HL-60 (cell line): ENCODE measurements around the gene NRL.

Source experiments
- GABPA ChIP-seq: IDR thresholded peaks from 2 replicates; pipeline ENCODE4 v1.6.1; 2012; ENCODE audit warnings: low read depth
- TF ChIP-seq, protein P1 (sequence below): IDR thresholded peaks from one replicate; pipeline ENCODE4 v1.5.1; 2011; ENCODE audit warnings: low read length, control low read depth, inconsistent platforms; ENCODE audit not compliant: insufficient read depth

DNA sequence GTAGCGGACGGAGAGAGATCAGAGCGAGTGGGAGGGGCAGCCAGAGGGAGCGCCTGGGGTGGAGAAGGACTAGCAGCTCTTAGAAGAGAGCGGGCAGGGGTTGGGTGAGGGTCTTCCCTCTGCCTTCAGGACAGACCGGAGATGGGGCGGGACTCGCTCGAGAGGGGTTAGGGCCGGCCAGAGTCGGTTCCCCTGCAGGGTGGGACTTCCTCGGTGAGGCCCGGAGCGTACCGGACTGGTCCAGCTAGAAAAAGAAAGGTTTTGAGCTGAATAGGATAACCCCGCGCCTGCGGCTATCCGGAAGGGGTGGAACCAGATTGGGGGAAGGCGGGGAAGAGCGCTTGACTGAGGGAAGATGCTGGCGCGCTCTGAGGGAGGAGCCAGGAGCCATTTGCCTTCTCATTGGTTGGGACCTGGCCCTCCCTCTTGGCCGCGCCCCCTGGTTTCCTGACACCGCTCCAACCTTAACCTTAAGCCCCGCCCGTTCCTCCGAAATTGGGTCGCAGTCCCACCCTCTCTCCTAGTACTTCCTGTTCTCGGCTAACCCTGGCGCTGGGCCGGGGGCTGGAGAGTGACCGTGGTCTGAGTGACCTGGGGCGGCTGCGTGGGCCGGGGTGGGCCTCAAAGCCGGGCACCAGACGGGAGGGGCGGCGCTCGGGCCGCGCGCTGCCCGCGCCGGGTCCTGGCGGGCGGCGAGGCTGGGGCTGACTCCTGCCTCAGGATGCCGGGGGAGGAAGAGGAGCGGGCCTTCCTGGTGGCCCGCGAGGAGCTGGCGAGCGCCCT is 32.4 kb upstream of the NRL start, which contains the start of gene RNF31:
- TF ChIP-seq, protein P1, sequence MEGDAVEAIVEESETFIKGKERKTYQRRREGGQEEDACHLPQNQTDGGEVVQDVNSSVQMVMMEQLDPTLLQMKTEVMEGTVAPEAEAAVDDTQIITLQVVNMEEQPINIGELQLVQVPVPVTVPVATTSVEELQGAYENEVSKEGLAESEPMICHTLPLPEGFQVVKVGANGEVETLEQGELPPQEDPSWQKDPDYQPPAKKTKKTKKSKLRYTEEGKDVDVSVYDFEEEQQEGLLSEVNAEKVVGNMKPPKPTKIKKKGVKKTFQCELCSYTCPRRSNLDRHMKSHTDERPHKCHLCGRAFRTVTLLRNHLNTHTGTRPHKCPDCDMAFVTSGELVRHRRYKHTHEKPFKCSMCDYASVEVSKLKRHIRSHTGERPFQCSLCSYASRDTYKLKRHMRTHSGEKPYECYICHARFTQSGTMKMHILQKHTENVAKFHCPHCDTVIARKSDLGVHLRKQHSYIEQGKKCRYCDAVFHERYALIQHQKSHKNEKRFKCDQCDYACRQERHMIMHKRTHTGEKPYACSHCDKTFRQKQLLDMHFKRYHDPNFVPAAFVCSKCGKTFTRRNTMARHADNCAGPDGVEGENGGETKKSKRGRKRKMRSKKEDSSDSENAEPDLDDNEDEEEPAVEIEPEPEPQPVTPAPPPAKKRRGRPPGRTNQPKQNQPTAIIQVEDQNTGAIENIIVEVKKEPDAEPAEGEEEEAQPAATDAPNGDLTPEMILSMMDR = no peak
- TF ChIP-seq GABPA = peak; percentile 47; the same call in 1 of the 2 replicates
